NCI-H2107 treated with DMSO at 0.1 percent for 48 hours (cell line): ENCODE data around the gene HBA1.
"Not testable (repeated sequence)": the region's sequence is repeated elsewhere in the genome, so short reads cannot be mapped to it uniquely, and the experiment has no call there.

Experiments used
- DNase-seq: peaks from one replicate; lab custom pipeline; 2025; ENCODE audit not compliant: unreplicated experiment; lab: John Stamatoyannopoulos, UW

The HBA1 gene

GRCh38 chr16:176477-177382 is at the start of gene HBA1:
HBA1 (plus strand) TSS chr16:176680; CDS start chr16:176717, 37 bp downstream.
- DNase-seq: not testable (repeated sequence)

- no peak for DNase-seq
Observed at GRCh38 chr16:129075-129474, 47.4 kb upstream of the HBA1 start.

- DNase-seq: no peak
Observed at GRCh38 chr16:130533-131173, 45.8 kb upstream of the HBA1 start.

- DNase-seq: no peak
Observed at GRCh38 chr16:132120-132519, 44.4 kb upstream of the HBA1 start.

GRCh38 chr16:133716-134115 is 42.8 kb upstream of the HBA1 start:
- DNase-seq: no peak

GRCh38 chr16:138049-138417 is 38.4 kb upstream of the HBA1 start:
- DNase-seq: no peak

GRCh38 chr16:140175-140857 is 36.2 kb upstream of the HBA1 start:
- no peak for DNase-seq

GRCh38 chr16:142405-142967 is 34.0 kb upstream of the HBA1 start:
- DNase-seq: no peak

- no peak for DNase-seq
Observed at GRCh38 chr16:143047-143446, 33.4 kb upstream of the HBA1 start.

GRCh38 chr16:143456-143855 is 33.0 kb upstream of the HBA1 start:
- no peak for DNase-seq

- DNase-seq: no peak
Observed at GRCh38 chr16:144797-145252, 31.7 kb upstream of the HBA1 start.

GRCh38 chr16:146646-147045 is 29.8 kb upstream of the HBA1 start:
- no peak for DNase-seq

- no peak for DNase-seq
Observed at GRCh38 chr16:149024-149660, 27.3 kb upstream of the HBA1 start.

- DNase-seq: no peak
Observed at GRCh38 chr16:152141-153128, 24.0 kb upstream of the HBA1 start, which contains the start of gene HBZ. HBZ (plus strand) TSS chr16:152644; CDS start chr16:152910, 266 bp downstream.

- not testable (repeated sequence) for DNase-seq
Observed at GRCh38 chr16:153129-153521, 23.4 kb upstream of the HBA1 start.

GRCh38 chr16:153550-154216 is 22.8 kb upstream of the HBA1 start:
- DNase-seq: not testable (repeated sequence)

- no peak for DNase-seq
Observed at GRCh38 chr16:154217-155030, 22.1 kb upstream of the HBA1 start.

- DNase-seq: no peak
Observed at GRCh38 chr16:155031-155398, 21.5 kb upstream of the HBA1 start.
